Measurements from ENCODE around the gene PREX1.

DNA sequence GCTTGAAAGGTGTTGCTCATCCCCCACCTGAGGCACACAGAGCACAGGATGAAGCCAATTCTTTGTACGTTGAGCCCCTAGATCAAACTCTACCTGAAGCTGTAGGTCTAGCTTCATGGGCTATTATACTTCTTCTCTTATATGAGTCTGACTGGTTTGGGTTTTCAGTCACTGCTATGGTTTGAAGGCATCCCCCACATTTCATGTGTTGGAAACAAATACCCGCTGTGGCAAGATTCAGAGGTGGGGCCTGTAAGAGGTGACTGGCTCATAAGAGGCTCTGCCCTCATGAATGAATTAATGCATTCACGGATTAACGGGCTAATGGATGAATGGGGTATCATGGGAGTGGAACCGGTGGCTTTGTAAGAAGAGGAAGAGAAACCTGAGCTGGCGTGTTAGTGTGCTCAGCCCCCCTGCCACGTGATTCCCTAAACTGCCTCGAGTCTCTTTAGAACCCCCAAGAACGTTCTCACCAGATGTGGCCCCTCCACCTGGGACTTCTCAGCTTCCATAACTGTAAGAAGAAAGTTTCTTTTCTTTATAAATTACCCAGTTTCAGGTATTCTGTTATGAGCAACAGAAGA, 39.2 kb downstream of the PREX1 start:
- TF ChIP-seq, protein P1, sequence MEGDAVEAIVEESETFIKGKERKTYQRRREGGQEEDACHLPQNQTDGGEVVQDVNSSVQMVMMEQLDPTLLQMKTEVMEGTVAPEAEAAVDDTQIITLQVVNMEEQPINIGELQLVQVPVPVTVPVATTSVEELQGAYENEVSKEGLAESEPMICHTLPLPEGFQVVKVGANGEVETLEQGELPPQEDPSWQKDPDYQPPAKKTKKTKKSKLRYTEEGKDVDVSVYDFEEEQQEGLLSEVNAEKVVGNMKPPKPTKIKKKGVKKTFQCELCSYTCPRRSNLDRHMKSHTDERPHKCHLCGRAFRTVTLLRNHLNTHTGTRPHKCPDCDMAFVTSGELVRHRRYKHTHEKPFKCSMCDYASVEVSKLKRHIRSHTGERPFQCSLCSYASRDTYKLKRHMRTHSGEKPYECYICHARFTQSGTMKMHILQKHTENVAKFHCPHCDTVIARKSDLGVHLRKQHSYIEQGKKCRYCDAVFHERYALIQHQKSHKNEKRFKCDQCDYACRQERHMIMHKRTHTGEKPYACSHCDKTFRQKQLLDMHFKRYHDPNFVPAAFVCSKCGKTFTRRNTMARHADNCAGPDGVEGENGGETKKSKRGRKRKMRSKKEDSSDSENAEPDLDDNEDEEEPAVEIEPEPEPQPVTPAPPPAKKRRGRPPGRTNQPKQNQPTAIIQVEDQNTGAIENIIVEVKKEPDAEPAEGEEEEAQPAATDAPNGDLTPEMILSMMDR (IDR thresholded peaks at IDR 0.05): no peak
- TF ChIP-seq EP300 (IDR thresholded peaks at IDR 0.05): no peak
- no peak for TF ChIP-seq POLR2A (IDR thresholded peaks at IDR 0.05)

All from ovary (tissue), 3 donors.